ENCODE measurements around the gene TSPAN9. TPM values are rescaled to one million over a fixed set of nuclear protein-coding genes. Genes with fewer than 3 reads are reported as not detected.

TSPAN9 gene
- polyA plus RNA-seq, 1 donor (not counting 4 experiments of a cell fraction or from before 2014, with no cell fraction given), result 27.5 TPM

GRCh38 chr12:3117144-3117581 is 40.0 kb downstream of the TSPAN9 start:
- Histone ChIP-seq H3K9me3 (ENCODE audit: control insufficient read depth, low read depth, low read length) (no peaks in the 10 kb centered on the region), H3K4me3 (ENCODE audit: control insufficient read depth in 2 of 3, extremely low read depth in 1 of 3, insufficient read depth in 2 of 3, low read depth in 1 of 3, low read length in 3 of 3) (peak overlapping the region in 1 of 3 experiments; percentile 38), H3K9ac (ENCODE audit: control insufficient read depth, extremely low read depth, insufficient read depth, low read length) (peak overlapping the region; percentile 58), H3K27me3 (ENCODE audit: control insufficient read depth, extremely low read depth, insufficient read depth, low read length) (no peaks in the 10 kb centered on the region), H3K27ac (ENCODE audit: control insufficient read depth, insufficient read depth, low read length) (peak overlapping the region; percentile 86), H3K4me1 (ENCODE audit: control insufficient read depth, extremely low read depth, insufficient read depth, low read length) (peaks cover 49% of the 10 kb centered on the region), H3K4me2 (ENCODE audit: control insufficient read depth, extremely low read depth, insufficient read depth, low read depth, low read length) (peak overlapping the region; percentile 67), H4K20me1 (ENCODE audit: control insufficient read depth, extremely low read depth, insufficient read depth, low read length) (no peaks in the 10 kb centered on the region), H3K36me3 (ENCODE audit: control insufficient read depth in 2 of 2, extremely low read depth in 1 of 2, insufficient read depth in 2 of 2, low read length in 2 of 2) (peaks cover 0 to 5% of the 10 kb centered on the region in 2 experiments), H3K9me1 (ENCODE audit: control insufficient read depth, extremely low read depth, insufficient read depth, low read length) (no peaks in the 10 kb centered on the region), H3K79me2 (ENCODE audit: control insufficient read depth, insufficient read depth, low read length) (peaks cover 3% of the 10 kb centered on the region), H2AFZ (ENCODE audit: control insufficient read depth, low read length) (no peak overlapping the region)
- no peak for TF ChIP-seq EZH2 (IDR thresholded peaks at IDR 0.05; ENCODE audit: low read length)
- TF ChIP-seq, protein P1, sequence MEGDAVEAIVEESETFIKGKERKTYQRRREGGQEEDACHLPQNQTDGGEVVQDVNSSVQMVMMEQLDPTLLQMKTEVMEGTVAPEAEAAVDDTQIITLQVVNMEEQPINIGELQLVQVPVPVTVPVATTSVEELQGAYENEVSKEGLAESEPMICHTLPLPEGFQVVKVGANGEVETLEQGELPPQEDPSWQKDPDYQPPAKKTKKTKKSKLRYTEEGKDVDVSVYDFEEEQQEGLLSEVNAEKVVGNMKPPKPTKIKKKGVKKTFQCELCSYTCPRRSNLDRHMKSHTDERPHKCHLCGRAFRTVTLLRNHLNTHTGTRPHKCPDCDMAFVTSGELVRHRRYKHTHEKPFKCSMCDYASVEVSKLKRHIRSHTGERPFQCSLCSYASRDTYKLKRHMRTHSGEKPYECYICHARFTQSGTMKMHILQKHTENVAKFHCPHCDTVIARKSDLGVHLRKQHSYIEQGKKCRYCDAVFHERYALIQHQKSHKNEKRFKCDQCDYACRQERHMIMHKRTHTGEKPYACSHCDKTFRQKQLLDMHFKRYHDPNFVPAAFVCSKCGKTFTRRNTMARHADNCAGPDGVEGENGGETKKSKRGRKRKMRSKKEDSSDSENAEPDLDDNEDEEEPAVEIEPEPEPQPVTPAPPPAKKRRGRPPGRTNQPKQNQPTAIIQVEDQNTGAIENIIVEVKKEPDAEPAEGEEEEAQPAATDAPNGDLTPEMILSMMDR (optimal IDR thresholded peaks at IDR 0.05 in 1 of 3, IDR thresholded peaks at IDR 0.05 in 1 of 3, conservative IDR thresholded peaks at IDR 0.05 in 1 of 3; ENCODE audit: extremely low read depth in 1 of 3, insufficient read depth in 2 of 3, low read length in 3 of 3), result no peak
- FAIRE-seq, result no peak
- dilution Hi-C loops (cut with MboI; ENCODE audit: extremely low pct_ligation_motif_present, low sequenced_read_pairs), result no loop called here
- DNase-seq (ENCODE audit: low read depth, low spot score), result no peak

GRCh38 chr12:3117591-3118015 is 40.4 kb downstream of the TSPAN9 start:
- Histone ChIP-seq H3K79me2 (ENCODE audit: control insufficient read depth, insufficient read depth, low read length) (peaks cover 3% of the 10 kb centered on the region), H3K9me1 (ENCODE audit: control insufficient read depth, extremely low read depth, insufficient read depth, low read length) (no peaks in the 10 kb centered on the region), H2AFZ (ENCODE audit: control insufficient read depth, low read length) (no peak overlapping the region), H3K27me3 (ENCODE audit: control insufficient read depth, extremely low read depth, insufficient read depth, low read length) (no peaks in the 10 kb centered on the region), H3K9me3 (ENCODE audit: control insufficient read depth, low read depth, low read length) (no peaks in the 10 kb centered on the region), H3K4me3 (ENCODE audit: control insufficient read depth in 2 of 3, extremely low read depth in 1 of 3, insufficient read depth in 2 of 3, low read depth in 1 of 3, low read length in 3 of 3) (peak overlapping the region in 1 of 3 experiments; percentile 38), H3K27ac (ENCODE audit: control insufficient read depth, insufficient read depth, low read length) (peak overlapping the region; percentile 86), H3K4me2 (ENCODE audit: control insufficient read depth, extremely low read depth, insufficient read depth, low read depth, low read length) (peak overlapping the region; percentile 67), H3K4me1 (ENCODE audit: control insufficient read depth, extremely low read depth, insufficient read depth, low read length) (peaks cover 51% of the 10 kb centered on the region), H3K36me3 (ENCODE audit: control insufficient read depth in 2 of 2, extremely low read depth in 1 of 2, insufficient read depth in 2 of 2, low read length in 2 of 2) (peaks cover 0 to 5% of the 10 kb centered on the region in 2 experiments), H3K9ac (ENCODE audit: control insufficient read depth, extremely low read depth, insufficient read depth, low read length) (peak overlapping the region; percentile 58), H4K20me1 (ENCODE audit: control insufficient read depth, extremely low read depth, insufficient read depth, low read length) (no peaks in the 10 kb centered on the region)
- TF ChIP-seq EZH2 (IDR thresholded peaks at IDR 0.05; ENCODE audit: low read length), result no peak
- TF ChIP-seq, protein P1 (optimal IDR thresholded peaks at IDR 0.05 in 1 of 3, IDR thresholded peaks at IDR 0.05 in 1 of 3, conservative IDR thresholded peaks at IDR 0.05 in 1 of 3; ENCODE audit: extremely low read depth in 1 of 3, insufficient read depth in 2 of 3, low read length in 3 of 3), result no peak
- dilution Hi-C loops (cut with MboI; ENCODE audit: extremely low pct_ligation_motif_present, low sequenced_read_pairs), result no loop called here
- no peak for DNase-seq (ENCODE audit: low read depth, low spot score)
- peak; percentile 70 for FAIRE-seq
